Thoracic aorta (tissue), 2 donors: Measurements from ENCODE around the gene VAT1L. TPM values are rescaled to one million over a fixed set of nuclear protein-coding genes. Genes with fewer than 3 reads are reported as not detected.

Experiments used
- ATAC-seq: fragments of 150-250 bp; one replicate; pipeline ENCODE4 v1.8.0; 2017; ENCODE audit warnings: low read depth; ENCODE audit not compliant: insufficient number of reproducible peaks, low FRiP score
- DNase-seq: peaks from one replicate; pipeline ENCODE4 v3.0.0-alpha.2; 2020; ENCODE audit warnings: low spot score
- H3K27ac ChIP-seq, 2 donors: fragments of 200-600 bp; sonication (generic); 1 replicate in 1 of 2; 2 replicates in 1 of 2; pipeline ENCODE4 v1.5.1; 2016; ENCODE audit warnings: mild to moderate bottlenecking in 2 of 2, moderate library complexity in 2 of 2
- H3K27me3 ChIP-seq: fragments of 200-600 bp; sonication (generic); replicated peaks from 2 replicates; pipeline ENCODE4 v1.6.0; 2016; ENCODE audit warnings: mild to moderate bottlenecking; ENCODE audit not compliant: insufficient read depth
- H3K36me3 ChIP-seq: fragments of 200-600 bp; sonication (generic); one replicate; pipeline ENCODE4 v1.5.1; 2016
- H3K4me1 ChIP-seq, 2 donors: fragments of 200-600 bp; sonication (generic); 1 replicate in 1 of 2; 2 replicates in 1 of 2; pipeline versions ENCODE4 v1.5.1 to v1.6.0; 2016; ENCODE audit warnings: low read depth in 2 of 2, mild to moderate bottlenecking in 1 of 2; ENCODE audit not compliant: control insufficient read depth in 1 of 2
- H3K4me3 ChIP-seq: fragments of 200-600 bp; sonication (generic); 2 replicates; pipeline ENCODE4 v1.5.1; 2016; ENCODE audit warnings: mild to moderate bottlenecking
- H3K9me3 ChIP-seq: fragments of 200-600 bp; sonication (generic); 2 replicates; pipeline ENCODE4 v1.5.1; 2016
- CTCF ChIP-seq: fragments of 200-600 bp; sonication (generic); IDR thresholded peaks from one replicate; pipeline ENCODE4 v1.5.1; 2019; ENCODE audit warnings: antibody characterized with exemption
- total RNA-seq, 2 donors: library from RNA; depleted of rRNA; stranded (reverse); fragments of >200 nt; gene quantifications; one replicate each; pipeline versions ENCODE4 v1.1.0 to v1.2.3, GENCODE V29; 2016

Gene VAT1L
- total RNA-seq, 2 donors from 2014 or later = 10.4 to 27.1 TPM

GRCh38 chr16:77745972-77746371 is 42.4 kb upstream of the VAT1L start:
- ATAC-seq = no peak
- Histone ChIP-seq H3K4me3 (no peak overlapping the region), H3K27me3 (no peaks in the 10 kb centered on the region), H3K27ac (no peak overlapping the region), H3K9me3 (no peaks in the 10 kb centered on the region), H3K36me3 (no peaks in the 10 kb centered on the region), H3K4me1 (no peaks in the 10 kb centered on the region)
- no peak for DNase-seq
- TF ChIP-seq CTCF = no peak

GRCh38 chr16:77748421-77749005 is 39.9 kb upstream of the VAT1L start:
- DNase-seq (no peak), ATAC-seq (no peak)
- Histone ChIP-seq H3K27ac (no peak overlapping the region), H3K36me3 (no peaks in the 10 kb centered on the region), H3K4me3 (no peak overlapping the region), H3K4me1 (no peaks in the 10 kb centered on the region), H3K9me3 (no peaks in the 10 kb centered on the region), H3K27me3 (no peaks in the 10 kb centered on the region)
- TF ChIP-seq CTCF = no peak

- no peak overlapping the region for H3K27ac ChIP-seq
- H3K4me1 ChIP-seq = no peaks in the 10 kb centered on the region
- ATAC-seq (no peak), DNase-seq (no peak)
- no peak for TF ChIP-seq CTCF
- no peaks in the 10 kb centered on the region for H3K27me3 ChIP-seq
- H3K4me3 ChIP-seq = no peak overlapping the region
- H3K36me3 ChIP-seq = no peaks in the 10 kb centered on the region
- H3K9me3 ChIP-seq = no peaks in the 10 kb centered on the region
Measured at GRCh38 chr16:77749415-77749814, 38.9 kb upstream of the VAT1L start.

DNA sequence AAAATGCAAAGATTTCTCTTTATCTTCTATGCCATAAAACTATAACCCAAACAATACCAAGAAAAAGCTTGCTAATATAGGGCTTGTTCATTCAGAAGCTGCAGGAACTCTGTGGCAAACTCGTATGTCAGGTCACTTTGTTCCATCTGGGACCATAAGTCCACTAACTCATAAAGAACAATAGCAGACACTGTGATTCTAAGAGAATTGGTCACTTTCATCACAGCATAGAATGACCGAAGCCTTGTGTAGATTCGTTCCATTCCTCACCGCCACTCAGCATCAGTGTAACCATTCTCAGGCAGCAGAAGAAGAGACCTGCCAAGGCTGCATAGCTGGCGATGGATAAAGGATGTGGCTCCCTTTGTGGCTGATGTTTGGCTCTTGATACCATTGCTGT is 30.3 kb upstream of the VAT1L start:
- H3K27ac ChIP-seq = no peak overlapping the region
- H3K9me3 ChIP-seq = no peaks in the 10 kb centered on the region
- no peaks in the 10 kb centered on the region for H3K4me1 ChIP-seq
- ATAC-seq = no peak
- no peaks in the 10 kb centered on the region for H3K36me3 ChIP-seq
- DNase-seq = no peak
- H3K27me3 ChIP-seq = no peaks in the 10 kb centered on the region
- TF ChIP-seq CTCF = no peak
- no peak overlapping the region for H3K4me3 ChIP-seq

GRCh38 chr16:77758508-77758907 is 29.9 kb upstream of the VAT1L start:
- DNase-seq = no peak

More at GRCh38 chr16:77758508-77758907, 29.9 kb upstream of the VAT1L start:
- H3K27ac ChIP-seq = no peak overlapping the region
- H3K4me3 ChIP-seq = no peak overlapping the region
- TF ChIP-seq CTCF = no peak
- no peak for ATAC-seq
- no peaks in the 10 kb centered on the region for H3K27me3 ChIP-seq
- no peaks in the 10 kb centered on the region for H3K36me3 ChIP-seq
- H3K9me3 ChIP-seq = no peaks in the 10 kb centered on the region
- no peaks in the 10 kb centered on the region for H3K4me1 ChIP-seq
